ENCODE data around the gene FAM13A.

FAM13A gene

GRCh38 chr4:88720451-88721428 lies 336.2 kb downstream of the FAM13A start:
- H3K4me3 ChIP-seq (ENCODE audit: control insufficient read depth, low read depth, low read length), result no peak overlapping the region
- TF ChIP-seq, protein P1, sequence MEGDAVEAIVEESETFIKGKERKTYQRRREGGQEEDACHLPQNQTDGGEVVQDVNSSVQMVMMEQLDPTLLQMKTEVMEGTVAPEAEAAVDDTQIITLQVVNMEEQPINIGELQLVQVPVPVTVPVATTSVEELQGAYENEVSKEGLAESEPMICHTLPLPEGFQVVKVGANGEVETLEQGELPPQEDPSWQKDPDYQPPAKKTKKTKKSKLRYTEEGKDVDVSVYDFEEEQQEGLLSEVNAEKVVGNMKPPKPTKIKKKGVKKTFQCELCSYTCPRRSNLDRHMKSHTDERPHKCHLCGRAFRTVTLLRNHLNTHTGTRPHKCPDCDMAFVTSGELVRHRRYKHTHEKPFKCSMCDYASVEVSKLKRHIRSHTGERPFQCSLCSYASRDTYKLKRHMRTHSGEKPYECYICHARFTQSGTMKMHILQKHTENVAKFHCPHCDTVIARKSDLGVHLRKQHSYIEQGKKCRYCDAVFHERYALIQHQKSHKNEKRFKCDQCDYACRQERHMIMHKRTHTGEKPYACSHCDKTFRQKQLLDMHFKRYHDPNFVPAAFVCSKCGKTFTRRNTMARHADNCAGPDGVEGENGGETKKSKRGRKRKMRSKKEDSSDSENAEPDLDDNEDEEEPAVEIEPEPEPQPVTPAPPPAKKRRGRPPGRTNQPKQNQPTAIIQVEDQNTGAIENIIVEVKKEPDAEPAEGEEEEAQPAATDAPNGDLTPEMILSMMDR (IDR thresholded peaks at IDR 0.05; ENCODE audit: control insufficient read depth, insufficient read depth, low read depth, low read length, missing control alignments), result no peak
- DNase-seq (ENCODE audit: low read depth), result no peak

- TF ChIP-seq, protein P1 (IDR thresholded peaks at IDR 0.05; ENCODE audit: control insufficient read depth, insufficient read depth, low read depth, low read length, missing control alignments), result no peak
- H3K4me3 ChIP-seq (ENCODE audit: control insufficient read depth, low read depth, low read length), result no peak overlapping the region
- no peak for DNase-seq (ENCODE audit: low read depth)
Measured at GRCh38 chr4:88719381-88719780, 337.6 kb downstream of the FAM13A start.

GRCh38 chr4:88718098-88718497 lies 338.9 kb downstream of the FAM13A start:
- DNase-seq (ENCODE audit: low read depth), result no peak
- TF ChIP-seq, protein P1 (IDR thresholded peaks at IDR 0.05; ENCODE audit: control insufficient read depth, insufficient read depth, low read depth, low read length, missing control alignments), result no peak
- no peak overlapping the region for H3K4me3 ChIP-seq (ENCODE audit: control insufficient read depth, low read depth, low read length)

DNA sequence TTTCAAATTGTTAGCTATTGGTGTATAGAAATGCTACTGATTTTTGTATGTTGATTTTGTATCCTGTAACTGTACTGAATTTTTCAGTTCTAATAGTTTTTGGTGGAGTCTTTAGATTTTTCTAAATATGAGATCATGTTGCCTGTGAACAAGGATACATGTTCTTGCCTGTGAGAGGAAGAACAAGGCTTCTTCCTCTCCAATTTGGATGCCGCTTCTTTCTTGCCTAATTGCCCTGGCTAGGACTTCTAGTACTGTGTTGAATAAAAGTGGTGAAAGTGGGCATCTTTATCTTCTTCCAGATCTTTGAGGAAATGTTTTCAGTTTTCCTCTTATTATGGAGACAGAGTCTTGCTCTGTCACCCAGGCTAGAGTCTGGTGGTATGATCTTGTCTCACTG lies 343.2 kb downstream of the FAM13A start:
- TF ChIP-seq, protein P1 (IDR thresholded peaks at IDR 0.05; ENCODE audit: control insufficient read depth, insufficient read depth, low read depth, low read length, missing control alignments), result no peak
- DNase-seq (ENCODE audit: low read depth), result no peak
- H3K4me3 ChIP-seq (ENCODE audit: control insufficient read depth, low read depth, low read length), result no peak overlapping the region

GRCh38 chr4:88709989-88710388 lies 347.0 kb downstream of the FAM13A start:
- TF ChIP-seq, protein P1 (IDR thresholded peaks at IDR 0.05; ENCODE audit: control insufficient read depth, insufficient read depth, low read depth, low read length, missing control alignments), result no peak

DNA sequence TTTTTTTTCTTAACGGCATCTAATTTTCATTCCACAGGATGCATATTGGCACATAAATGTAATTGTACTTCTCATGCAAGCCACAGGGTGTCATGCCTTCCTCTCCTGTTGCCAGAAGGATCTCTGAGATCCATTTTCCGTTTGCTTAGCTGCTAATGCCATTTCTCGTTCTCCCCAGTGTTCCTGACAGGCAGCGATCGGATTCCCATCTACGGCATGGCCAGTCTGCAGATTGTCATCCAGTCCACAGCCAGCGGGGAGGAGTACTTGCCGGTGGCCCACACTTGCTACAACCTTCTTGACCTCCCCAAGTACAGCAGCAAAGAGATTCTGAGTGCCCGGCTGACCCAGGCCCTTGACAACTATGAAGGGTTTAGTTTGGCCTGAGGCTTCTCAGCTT lies 350.4 kb downstream of the FAM13A start:
- DNase-seq (ENCODE audit: low read depth), result peak; percentile 31

More at GRCh38 chr4:88709989-88710388, 347.0 kb downstream of the FAM13A start:
- DNase-seq (ENCODE audit: low read depth), result no peak
- no peak overlapping the region for H3K4me3 ChIP-seq (ENCODE audit: control insufficient read depth, low read depth, low read length)

More for the DNA sequence above, 350.4 kb downstream of the FAM13A start:
- no peak overlapping the region for H3K4me3 ChIP-seq (ENCODE audit: control insufficient read depth, low read depth, low read length)
- TF ChIP-seq, protein P1 (IDR thresholded peaks at IDR 0.05; ENCODE audit: control insufficient read depth, insufficient read depth, low read depth, low read length, missing control alignments), result peak; percentile 67

Data from AG09309 (cell line).